Activated naive CD8-positive, alpha-beta T cell treated with anti-CD3 and anti-CD28 coated beads, Interleukin-2, amount 10 ng/mL, durations not matched to agents 7 days and 5 days (primary cell): Measurements from ENCODE around the gene CAMK1G. TPM values are rescaled to one million over a fixed set of nuclear protein-coding genes. Genes with fewer than 3 reads are reported as not detected.

Experiments used
- ATAC-seq: fragments of 150-1000 bp; cut with Tn5 transposase; one replicate; pipeline ENCODE4 v1.10.0; 2021; ENCODE audit warnings: low read depth, moderate library complexity
- POLR2A ChIA-PET: fragments of 350-600 bp; sonication (Branson Sonifier 250); formaldehyde crosslinking; loops from one replicate; lab custom pipeline; 2021; ENCODE audit warnings: antibody characterized with exemption; lab: Charles Lee
- DNase-seq: peaks from one replicate; pipeline ENCODE4 v3.0.0; 2021
- H3K27ac Mint-ChIP-seq: one replicate; pipeline ENCODE4 v1.8.0; 2022; ENCODE audit warnings: mild to moderate bottlenecking, mixed read lengths
- H3K27me3 Mint-ChIP-seq: one replicate; pipeline ENCODE4 v1.8.0; 2022; ENCODE audit warnings: mild to moderate bottlenecking, moderate library complexity, mixed read lengths
- H3K36me3 Mint-ChIP-seq: one replicate; pipeline ENCODE4 v1.8.0; 2021; ENCODE audit warnings: mild to moderate bottlenecking, mixed read lengths
- H3K4me1 Mint-ChIP-seq: one replicate; pipeline ENCODE4 v1.8.0; 2021; ENCODE audit warnings: mixed read lengths
- H3K4me3 Mint-ChIP-seq: one replicate; pipeline ENCODE4 v1.8.0; 2022; ENCODE audit warnings: mild to moderate bottlenecking, moderate library complexity, mixed read lengths
- H3K9me3 Mint-ChIP-seq: one replicate; pipeline ENCODE4 v1.8.0; 2021; ENCODE audit warnings: mixed read lengths
- total RNA-seq, 2 experiments: library from RNA; stranded (reverse); gene quantifications; one replicate each; pipeline ENCODE4 v1.2.3, GENCODE V29; 2021

The CAMK1G gene
- total RNA-seq, 2 experiments from 2014 or later: not detected

GRCh38 chr1:209595599-209596285, 12.2 kb downstream of the CAMK1G start:
- DNase-seq: no peak
- H3K4me3 Mint-ChIP-seq: no peak overlapping the region
- no peaks in the 10 kb centered on the region for H3K9me3 Mint-ChIP-seq
- H3K27me3 Mint-ChIP-seq: peaks cover 49% of the 10 kb centered on the region
- ATAC-seq: no peak
- H3K27ac Mint-ChIP-seq: no peak overlapping the region
- H3K36me3 Mint-ChIP-seq: no peaks in the 10 kb centered on the region
- POLR2A ChIA-PET: no interaction called here
- no peaks in the 10 kb centered on the region for H3K4me1 Mint-ChIP-seq

- DNase-seq: no peak
- no peaks in the 10 kb centered on the region for H3K4me1 Mint-ChIP-seq
- POLR2A ChIA-PET: no interaction called here
- H3K27ac Mint-ChIP-seq: no peak overlapping the region
- peaks cover 50% of the 10 kb centered on the region for H3K27me3 Mint-ChIP-seq
- no peaks in the 10 kb centered on the region for H3K36me3 Mint-ChIP-seq
- no peak for ATAC-seq
- no peaks in the 10 kb centered on the region for H3K9me3 Mint-ChIP-seq
- no peak overlapping the region for H3K4me3 Mint-ChIP-seq
These were observed 14.0 kb downstream of the CAMK1G start for GRCh38 chr1:209597499-209597898.

- H3K9me3 Mint-ChIP-seq: no peaks in the 10 kb centered on the region
- H3K27me3 Mint-ChIP-seq: peaks cover 45% of the 10 kb centered on the region
- no peaks in the 10 kb centered on the region for H3K36me3 Mint-ChIP-seq
- ATAC-seq (no peak), DNase-seq (no peak)
- H3K27ac Mint-ChIP-seq: no peak overlapping the region
- H3K4me3 Mint-ChIP-seq: no peak overlapping the region
- POLR2A ChIA-PET: no interaction called here
- no peaks in the 10 kb centered on the region for H3K4me1 Mint-ChIP-seq
These were observed 14.7 kb downstream of the CAMK1G start for GRCh38 chr1:209598227-209598626.

- POLR2A ChIA-PET: no interaction called here
- no peak for ATAC-seq
- DNase-seq: no peak
- H3K36me3 Mint-ChIP-seq: no peaks in the 10 kb centered on the region
- H3K9me3 Mint-ChIP-seq: no peaks in the 10 kb centered on the region
- no peak overlapping the region for H3K4me3 Mint-ChIP-seq
- peaks cover 31% of the 10 kb centered on the region for H3K27me3 Mint-ChIP-seq
- H3K27ac Mint-ChIP-seq: no peak overlapping the region
- H3K4me1 Mint-ChIP-seq: peaks cover 7% of the 10 kb centered on the region
These were observed 17.0 kb downstream of the CAMK1G start for GRCh38 chr1:209600541-209600940.

- ATAC-seq: peak; percentile 82
- H3K27me3 Mint-ChIP-seq: peaks cover 26% of the 10 kb centered on the region
- POLR2A ChIA-PET: interaction anchor here (1.4 kb wide), 1 partner anchor 26 kb away, joined by 3 read pairs; no protein-coding TSS in a partner anchor
- H3K9me3 Mint-ChIP-seq: no peaks in the 10 kb centered on the region
- H3K4me3 Mint-ChIP-seq: no peak overlapping the region
- H3K36me3 Mint-ChIP-seq: no peaks in the 10 kb centered on the region
- peaks cover 7% of the 10 kb centered on the region for H3K4me1 Mint-ChIP-seq
- H3K27ac Mint-ChIP-seq: no peak overlapping the region
- no peak for DNase-seq
These were observed 18.5 kb downstream of the CAMK1G start for GRCh38 chr1:209601809-209602657.

GRCh38 chr1:209603877-209604276, 20.4 kb downstream of the CAMK1G start:
- Mint-ChIP-seq H3K9me3 (no peaks in the 10 kb centered on the region), H3K4me3 (no peak overlapping the region), H3K27ac (peak overlapping the region; percentile 42)

GRCh38 chr1:209607102-209607794, 23.7 kb downstream of the CAMK1G start:
- Mint-ChIP-seq H3K27ac (no peak overlapping the region), H3K4me1 (peaks cover 11% of the 10 kb centered on the region)
- POLR2A ChIA-PET: interaction anchor here (1.4 kb wide), 1 partner anchor 68 kb away, joined by 3 read pairs; the partner anchor contains the start of gene G0S2

More at GRCh38 chr1:209603877-209604276, 20.4 kb downstream of the CAMK1G start:
- H3K27me3 Mint-ChIP-seq: peaks cover 18% of the 10 kb centered on the region
- DNase-seq (no peak), ATAC-seq (no peak)
- POLR2A ChIA-PET: no interaction called here
- no peaks in the 10 kb centered on the region for H3K36me3 Mint-ChIP-seq
- H3K4me1 Mint-ChIP-seq: peaks cover 7% of the 10 kb centered on the region

GRCh38 chr1:209607795-209608178, 24.3 kb downstream of the CAMK1G start:
- Mint-ChIP-seq H3K9me3 (no peaks in the 10 kb centered on the region), H3K4me1 (peaks cover 17% of the 10 kb centered on the region), H3K27ac (no peak overlapping the region), H3K27me3 (no peaks in the 10 kb centered on the region), H3K36me3 (no peaks in the 10 kb centered on the region), H3K4me3 (no peak overlapping the region)
- POLR2A ChIA-PET: interaction anchor here (1.4 kb wide), 1 partner anchor 68 kb away, joined by 3 read pairs; the partner anchor contains the start of gene G0S2
- ATAC-seq (no peak), DNase-seq (no peak)

More at GRCh38 chr1:209607102-209607794, 23.7 kb downstream of the CAMK1G start:
- Mint-ChIP-seq H3K9me3 (no peaks in the 10 kb centered on the region), H3K4me3 (no peak overlapping the region), H3K27me3 (no peaks in the 10 kb centered on the region), H3K36me3 (no peaks in the 10 kb centered on the region)
- DNase-seq: no peak
- no peak for ATAC-seq

GRCh38 chr1:209609041-209609790, 25.7 kb downstream of the CAMK1G start:
- no peaks in the 10 kb centered on the region for H3K27me3 Mint-ChIP-seq
- peaks cover 18% of the 10 kb centered on the region for H3K4me1 Mint-ChIP-seq
- no peaks in the 10 kb centered on the region for H3K9me3 Mint-ChIP-seq
- no peaks in the 10 kb centered on the region for H3K36me3 Mint-ChIP-seq
- DNase-seq: no peak
- POLR2A ChIA-PET: interaction anchor here (0.7 kb wide), 1 partner anchor 160 kb away, joined by 3 read pairs; no protein-coding TSS in a partner anchor
- ATAC-seq: no peak
- H3K4me3 Mint-ChIP-seq: no peak overlapping the region
- H3K27ac Mint-ChIP-seq: no peak overlapping the region

GRCh38 chr1:209609791-209610630, 26.5 kb downstream of the CAMK1G start:
- ATAC-seq: no peak
- Mint-ChIP-seq H3K9me3 (no peaks in the 10 kb centered on the region), H3K4me3 (no peak overlapping the region), H3K27ac (no peak overlapping the region), H3K36me3 (no peaks in the 10 kb centered on the region), H3K27me3 (no peaks in the 10 kb centered on the region), H3K4me1 (peaks cover 14% of the 10 kb centered on the region)
- POLR2A ChIA-PET: interaction anchor here (0.7 kb wide), 1 partner anchor 160 kb away, joined by 3 read pairs; no protein-coding TSS in a partner anchor
- DNase-seq: no peak

- ATAC-seq: no peak
- POLR2A ChIA-PET: interaction anchor here (1.6 kb wide), 1 partner anchor 158 kb away, joined by 8 read pairs; no protein-coding TSS in a partner anchor
- Mint-ChIP-seq H3K36me3 (no peaks in the 10 kb centered on the region), H3K4me3 (no peak overlapping the region), H3K4me1 (peaks cover 10% of the 10 kb centered on the region), H3K27ac (no peak overlapping the region), H3K27me3 (no peaks in the 10 kb centered on the region), H3K9me3 (no peaks in the 10 kb centered on the region)
- no peak for DNase-seq
These were observed 27.1 kb downstream of the CAMK1G start for GRCh38 chr1:209610631-209610905.
